Omental fat pad (tissue), 4 donors: ENCODE measurements around the gene DTX4. TPM values are rescaled to one million over a fixed set of nuclear protein-coding genes. Genes with fewer than 3 reads are reported as not detected.

Source experiments
- ATAC-seq: fragments of 150-250 bp; one replicate; pipeline ENCODE4 v1.9.1; 2016; ENCODE audit warnings: mild to moderate bottlenecking, moderate library complexity; ENCODE audit not compliant: low FRiP score
- DNase-seq: peaks from one replicate; pipeline ENCODE4 v3.0.0-alpha.2; 2019; ENCODE audit warnings: low spot score
- CTCF ChIP-seq, 3 donors: fragments of 450-650 bp; IDR thresholded peaks; one replicate each; pipeline ENCODE4 v1.5.1; 2016 to 2017; ENCODE audit warnings: antibody characterized with exemption in 3 of 3, mild to moderate bottlenecking in 3 of 3, moderate library complexity in 2 of 3
- total RNA-seq, 4 donors: library from RNA; depleted of rRNA; stranded (reverse); fragments of >200 nt; gene quantifications; one replicate each; pipeline ENCODE4 v1.1.0, GENCODE V29; 2016

Gene DTX4
- total RNA-seq, 4 donors from 2014 or later, result 12.0 to 75.6 (median 24.2) TPM

DNA sequence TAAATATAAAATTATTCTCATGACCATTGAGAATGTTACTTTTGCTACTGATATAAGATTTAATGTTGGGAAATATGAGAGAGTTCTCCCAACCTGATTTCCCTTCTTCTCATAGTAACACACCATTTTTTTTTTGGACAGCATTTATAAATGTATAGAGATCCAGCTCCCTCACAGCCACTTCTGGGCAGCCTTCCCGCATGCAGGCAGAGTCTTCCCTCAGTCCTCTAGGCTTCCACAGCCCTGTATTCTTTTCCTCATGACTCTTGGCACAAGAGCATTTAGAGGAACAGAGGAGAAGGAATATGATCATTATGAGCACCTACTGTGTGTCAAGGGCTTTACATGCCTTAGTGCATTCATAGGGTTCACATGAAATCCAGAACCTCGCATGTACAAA, 9.0 kb downstream of the DTX4 start:
- DNase-seq, result no peak
- TF ChIP-seq CTCF (IDR thresholded peaks at IDR 0.05), result no peak
- no peak for ATAC-seq

DNA sequence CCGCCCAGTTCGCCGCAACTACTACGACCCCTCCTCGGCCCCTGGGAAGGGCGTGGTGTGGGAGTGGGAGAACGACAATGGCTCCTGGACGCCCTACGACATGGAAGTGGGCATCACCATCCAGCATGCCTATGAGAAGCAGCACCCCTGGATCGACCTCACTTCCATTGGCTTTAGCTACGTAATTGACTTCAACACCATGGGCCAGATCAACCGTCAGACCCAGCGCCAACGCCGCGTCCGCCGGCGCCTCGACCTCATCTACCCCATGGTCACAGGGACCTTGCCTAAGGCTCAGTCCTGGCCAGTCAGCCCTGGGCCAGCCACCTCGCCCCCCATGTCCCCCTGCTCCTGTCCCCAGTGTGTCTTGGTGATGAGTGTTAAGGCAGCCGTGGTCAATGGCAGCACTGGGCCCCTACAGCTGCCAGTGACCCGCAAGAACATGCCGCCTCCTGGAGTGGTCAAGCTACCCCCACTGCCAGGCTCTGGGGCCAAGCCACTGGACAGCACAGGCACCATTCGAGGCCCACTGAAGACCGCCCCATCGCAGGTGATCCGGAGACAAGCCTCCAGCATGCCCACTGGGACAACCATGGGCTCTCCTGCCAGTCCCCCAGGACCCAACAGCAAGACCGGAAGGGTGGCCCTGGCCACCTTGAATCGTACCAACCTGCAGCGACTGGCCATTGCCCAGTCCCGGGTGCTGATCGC, 10.0 kb downstream of the DTX4 start:
- TF ChIP-seq CTCF (IDR thresholded peaks at IDR 0.05), result no peak
- DNase-seq, result no peak
- no peak for ATAC-seq

DNA sequence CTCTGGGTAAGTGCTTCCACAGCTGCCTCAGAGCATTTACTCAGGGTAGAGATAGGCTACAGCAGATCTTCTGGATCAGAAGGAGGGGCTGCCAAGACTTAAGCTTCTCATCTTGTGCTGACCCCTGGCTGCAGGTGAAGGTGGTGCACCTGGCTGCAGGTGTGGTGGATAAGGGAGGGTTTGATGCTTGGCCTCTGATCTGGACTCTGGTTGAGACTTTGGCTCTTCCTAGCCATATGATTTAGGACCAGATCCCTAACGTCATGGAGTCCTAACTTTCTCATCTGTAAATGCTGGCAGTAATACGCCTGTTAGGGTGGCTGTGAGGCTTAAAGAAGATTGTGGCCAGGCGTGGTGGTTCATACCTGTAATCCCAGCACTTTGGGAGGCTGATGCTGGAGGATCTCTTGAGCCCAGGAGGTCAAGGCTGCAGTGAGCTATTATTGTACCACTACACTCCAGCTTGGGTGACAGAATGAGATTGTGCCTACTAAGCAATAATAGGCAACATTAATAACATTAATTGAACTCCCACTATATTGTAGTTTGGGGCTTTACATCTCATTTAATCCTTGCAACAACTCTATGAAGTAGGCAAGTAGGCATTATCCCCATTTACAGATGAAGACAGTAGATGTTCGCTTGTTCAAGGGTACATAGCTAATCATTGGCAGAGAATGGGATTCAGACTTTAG, 10.7 kb downstream of the DTX4 start:
- no peak for DNase-seq
- ATAC-seq, result no peak
- TF ChIP-seq CTCF (IDR thresholded peaks at IDR 0.05), result no peak

DNA sequence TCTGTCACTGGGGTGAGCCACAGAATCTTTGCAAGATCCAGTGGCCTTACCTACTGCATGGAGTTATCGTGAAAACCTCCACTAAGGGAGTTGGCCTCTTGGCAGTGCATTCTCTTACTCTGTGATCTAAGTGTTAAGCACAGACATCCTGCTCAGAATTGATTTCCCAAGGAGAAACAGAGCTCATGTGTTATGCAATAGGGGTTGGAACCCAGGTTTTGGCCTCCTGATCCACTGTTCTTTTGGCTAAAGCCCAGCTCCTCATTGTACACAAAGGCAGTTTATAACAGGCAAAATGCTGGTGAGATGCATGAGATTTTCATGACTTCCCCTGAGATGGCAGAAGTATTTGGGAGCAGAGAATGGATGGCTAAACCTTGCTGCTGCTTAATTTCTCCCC, 11.8 kb downstream of the DTX4 start:
- ATAC-seq, result no peak
- no peak for TF ChIP-seq CTCF (IDR thresholded peaks at IDR 0.05)
- no peak for DNase-seq

DNA sequence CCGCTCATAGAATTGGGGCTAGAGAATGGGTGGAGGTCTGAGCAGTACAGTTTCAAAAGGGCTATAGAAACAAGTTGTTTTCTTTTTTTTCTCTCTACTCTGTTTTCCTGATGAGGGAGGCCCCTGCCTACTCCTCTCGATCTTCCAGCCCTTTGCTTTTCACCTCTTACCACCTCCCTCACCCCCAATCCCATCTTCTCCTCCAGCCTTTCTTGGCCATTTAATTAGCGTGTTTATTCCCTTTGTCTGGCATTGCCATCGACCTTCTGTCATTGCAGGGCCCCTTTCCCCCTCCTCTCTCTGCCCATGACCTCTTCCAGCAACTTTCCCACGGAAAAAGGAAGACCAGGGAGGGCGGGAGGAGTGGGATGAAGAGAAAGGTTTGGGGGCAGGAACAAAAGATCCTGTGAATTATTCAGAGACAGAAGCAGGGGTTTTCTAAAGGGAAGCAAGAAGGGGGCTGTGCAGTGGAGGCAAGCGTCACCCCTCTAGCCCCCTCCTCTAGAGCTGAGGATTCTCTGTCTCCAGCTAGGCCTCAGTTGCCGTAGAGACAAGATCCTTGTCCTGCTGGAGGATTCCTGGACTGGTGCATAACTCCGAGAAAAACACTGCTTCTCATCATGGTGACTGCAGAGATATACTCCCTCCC, 12.9 kb downstream of the DTX4 start:
- TF ChIP-seq CTCF (IDR thresholded peaks at IDR 0.05), result no peak
- DNase-seq (no peak), ATAC-seq (no peak)

DNA sequence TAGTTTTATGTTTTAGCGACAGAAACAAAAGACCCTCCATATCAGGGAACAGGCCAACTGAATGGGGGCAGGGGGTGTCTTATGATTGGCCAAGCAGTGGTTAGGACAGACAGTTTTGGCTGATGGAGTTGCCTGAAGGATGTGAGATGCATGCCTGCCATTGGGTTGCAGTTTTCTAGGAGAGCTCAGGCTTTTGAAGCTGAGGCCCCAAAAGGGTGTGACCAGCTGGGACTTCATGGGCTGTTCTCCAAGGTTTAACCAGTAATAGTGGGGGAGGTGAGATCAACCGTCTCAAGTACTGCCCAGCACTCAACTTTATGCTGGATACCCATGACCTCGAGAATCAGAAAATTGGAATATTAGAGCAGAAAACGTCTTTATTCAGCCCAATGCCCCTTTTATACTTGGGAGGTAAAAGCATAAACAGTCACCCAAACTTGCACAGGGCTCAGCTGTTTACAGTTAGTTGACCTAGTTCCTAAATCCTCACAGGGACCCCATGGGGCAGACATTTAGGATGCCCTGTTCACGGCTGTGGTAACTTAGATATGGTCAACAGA, 13.5 kb downstream of the DTX4 start:
- no peak for TF ChIP-seq CTCF (IDR thresholded peaks at IDR 0.05)
- ATAC-seq (no peak), DNase-seq (no peak)
